Fibroblast of lung (primary cell): ENCODE results near the gene MESD.

Experiments used
- EZH2 ChIP-seq: IDR thresholded peaks from 2 replicates; pipeline ENCODE4 v1.5.1; 2012; ENCODE audit warnings: low read length, control low read depth, mild to moderate bottlenecking; ENCODE audit errors: missing control alignments
- TF ChIP-seq, protein P1 (sequence below), 2 donors: IDR thresholded peaks in 1 of 2; conservative IDR thresholded peaks in 1 of 2; 1 replicate in 1 of 2; 2 replicates in 1 of 2; pipeline ENCODE4 v1.5.1; 2011 to 2012; ENCODE audit warnings: low read length in 2 of 2, control low read depth in 1 of 2, inconsistent platforms in 1 of 2, low read depth in 1 of 2, mild to moderate bottlenecking in 1 of 2

DNA sequence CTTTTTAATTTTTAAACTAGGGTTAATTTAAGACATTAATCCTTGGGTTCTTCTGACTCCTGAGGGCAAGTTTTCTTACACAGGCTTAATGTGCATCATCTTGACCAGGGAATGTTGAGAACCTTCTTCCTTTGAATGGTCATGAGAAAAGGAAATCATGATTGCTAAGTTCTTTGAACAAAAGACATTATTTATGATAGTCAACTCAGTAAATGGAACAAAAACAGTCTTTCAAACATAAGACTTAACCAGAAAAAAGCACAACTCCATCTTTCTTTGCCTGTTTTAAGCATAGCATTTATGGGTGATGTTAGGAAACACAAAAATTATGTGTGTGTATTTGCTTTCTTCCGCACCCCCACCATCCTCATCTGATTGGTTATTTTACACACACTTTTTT is 16.5 kb upstream of the MESD start:
- TF ChIP-seq, protein P1, sequence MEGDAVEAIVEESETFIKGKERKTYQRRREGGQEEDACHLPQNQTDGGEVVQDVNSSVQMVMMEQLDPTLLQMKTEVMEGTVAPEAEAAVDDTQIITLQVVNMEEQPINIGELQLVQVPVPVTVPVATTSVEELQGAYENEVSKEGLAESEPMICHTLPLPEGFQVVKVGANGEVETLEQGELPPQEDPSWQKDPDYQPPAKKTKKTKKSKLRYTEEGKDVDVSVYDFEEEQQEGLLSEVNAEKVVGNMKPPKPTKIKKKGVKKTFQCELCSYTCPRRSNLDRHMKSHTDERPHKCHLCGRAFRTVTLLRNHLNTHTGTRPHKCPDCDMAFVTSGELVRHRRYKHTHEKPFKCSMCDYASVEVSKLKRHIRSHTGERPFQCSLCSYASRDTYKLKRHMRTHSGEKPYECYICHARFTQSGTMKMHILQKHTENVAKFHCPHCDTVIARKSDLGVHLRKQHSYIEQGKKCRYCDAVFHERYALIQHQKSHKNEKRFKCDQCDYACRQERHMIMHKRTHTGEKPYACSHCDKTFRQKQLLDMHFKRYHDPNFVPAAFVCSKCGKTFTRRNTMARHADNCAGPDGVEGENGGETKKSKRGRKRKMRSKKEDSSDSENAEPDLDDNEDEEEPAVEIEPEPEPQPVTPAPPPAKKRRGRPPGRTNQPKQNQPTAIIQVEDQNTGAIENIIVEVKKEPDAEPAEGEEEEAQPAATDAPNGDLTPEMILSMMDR (conservative IDR thresholded peaks at IDR 0.05 in 1 of 2, IDR thresholded peaks at IDR 0.05 in 1 of 2; ENCODE audit: low read depth in 1 of 2, low read length in 2 of 2): no peak
- TF ChIP-seq EZH2: no peak
